ENCODE measurements around the gene STK36.

GRCh38 chr2:218662377-218662776 is 9.5 kb upstream of the STK36 start:
- no peak for TF ChIP-seq PPARA (CRISPR knock-in tag; IDR thresholded peaks at IDR 0.05; ENCODE audit: borderline replicate concordance)
- TF ChIP-seq OSR1 (CRISPR knock-in tag; IDR thresholded peaks at IDR 0.05), result no peak
- no peak for TF ChIP-seq ZFP3 (CRISPR knock-in tag; IDR thresholded peaks at IDR 0.05)
